Epithelial cell of prostate (primary cell): ENCODE results near the gene LSMEM2.
A peak's percentile ranks its signal among the peaks of the same experiment; 100 is the strongest.
"Not testable (repeated sequence)": the region's sequence is repeated elsewhere in the genome, so short reads cannot be mapped to it uniquely, and the experiment has no call there.

ENCODE experiments used
- DNase-seq: peaks from one replicate; pipeline ENCODE4 v3.0.0-alpha.2; 2011; ENCODE audit warnings: low read depth, low spot score
- H3K27ac ChIP-seq: fragments of 450-650 bp; 2 replicates; pipeline ENCODE4 v1.5.1; 2017; ENCODE audit warnings: mild to moderate bottlenecking

Gene LSMEM2

GRCh38 chr3:50295553-50296431, 16.9 kb downstream of the LSMEM2 start:
- H3K27ac ChIP-seq = no peak overlapping the region
- no peak for DNase-seq

GRCh38 chr3:50296721-50297383, 18.0 kb downstream of the LSMEM2 start:
- H3K27ac ChIP-seq = no peak overlapping the region

GRCh38 chr3:50297384-50297775, 18.5 kb downstream of the LSMEM2 start:
- no peak for DNase-seq
- H3K27ac ChIP-seq = no peak overlapping the region

More at GRCh38 chr3:50296721-50297383, 18.0 kb downstream of the LSMEM2 start:
- no peak for DNase-seq

GRCh38 chr3:50297896-50298725, 19.2 kb downstream of the LSMEM2 start:
- H3K27ac ChIP-seq = peak overlapping the region; percentile 91
- DNase-seq = no peak

GRCh38 chr3:50298836-50299637, 20.1 kb downstream of the LSMEM2 start, which contains the start of the genes HYAL3 and NAA80:
Gene HYAL3 (minus strand): TSS chr3:50299405. CDS start chr3:50295602, 3,803 bp downstream.
Gene NAA80 (minus strand): TSS chr3:50299405. CDS start chr3:50297463, 1,942 bp downstream.
- peak within 1 kb of the TSS; percentile 91 for H3K27ac ChIP-seq
- peak; percentile 98 for DNase-seq

GRCh38 chr3:50299638-50299928, 20.7 kb downstream of the LSMEM2 start:
- peak overlapping the region; percentile 91 for H3K27ac ChIP-seq
- no peak for DNase-seq

GRCh38 chr3:50299929-50300680, 21.2 kb downstream of the LSMEM2 start:
- peak; percentile 89 for DNase-seq
- peak overlapping the region; percentile 91 for H3K27ac ChIP-seq

GRCh38 chr3:50300681-50301254, 21.9 kb downstream of the LSMEM2 start:
- peak overlapping the region; percentile 91 for H3K27ac ChIP-seq

GRCh38 chr3:50302095-50303012, 23.5 kb downstream of the LSMEM2 start:
- peak overlapping the region; percentile 91 for H3K27ac ChIP-seq
- DNase-seq = no peak

More at GRCh38 chr3:50300681-50301254, 21.9 kb downstream of the LSMEM2 start:
- DNase-seq = no peak

GRCh38 chr3:50303013-50303815, 24.3 kb downstream of the LSMEM2 start, which contains the start of gene HYAL1:
Gene HYAL1 (minus strand): TSS chr3:50303574. CDS start chr3:50302956, 618 bp downstream.
- DNase-seq = no peak
- peak within 1 kb of the TSS; percentile 67 for H3K27ac ChIP-seq

- H3K27ac ChIP-seq = peak overlapping the region; percentile 67
- peak; percentile 49 for DNase-seq
These were observed 25.7 kb downstream of the LSMEM2 start for GRCh38 chr3:50304601-50305000.

- H3K27ac ChIP-seq, DNase-seq: not testable (repeated sequence)
These were observed 33.2 kb downstream of the LSMEM2 start for GRCh38 chr3:50312041-50312440.

- no peak for DNase-seq
- no peak overlapping the region for H3K27ac ChIP-seq
These were observed 35.5 kb downstream of the LSMEM2 start for GRCh38 chr3:50314342-50314741.

- DNase-seq = no peak
- H3K27ac ChIP-seq = no peak overlapping the region
These were observed 35.9 kb downstream of the LSMEM2 start for GRCh38 chr3:50314816-50315215.

GRCh38 chr3:50316657-50317242, 37.9 kb downstream of the LSMEM2 start:
- DNase-seq = peak; percentile 92
- peak overlapping the region; percentile 97 for H3K27ac ChIP-seq

- no peak for DNase-seq
- H3K27ac ChIP-seq = peak overlapping the region; percentile 97
These were observed 38.4 kb downstream of the LSMEM2 start for GRCh38 chr3:50317300-50317699.
